A673 (cell line): Measurements from ENCODE around the gene PASK.

Experiments used
- CTCF ChIP-seq: fragments of 300-800, 200-600 bp; sonication (generic); conservative IDR thresholded peaks from 2 replicates; pipeline ENCODE4 v1.5.1; 2017; ENCODE audit warnings: low read depth, mild to moderate bottlenecking, antibody characterized with exemption, low read length, moderate library complexity, mixed read lengths
- EZH2 ChIP-seq: fragments of 200-600 bp; sonication (generic); IDR thresholded peaks from 2 replicates; pipeline ENCODE4 v1.6.1; 2017; ENCODE audit warnings: borderline replicate concordance, low read depth, mild to moderate bottlenecking, mixed read lengths, antibody characterized with exemption, low read length; ENCODE audit not compliant: poor library complexity, severe bottlenecking

- TF ChIP-seq EZH2 (no peak), CTCF (no peak)
Measured at GRCh38 chr2:241129086-241129871, 20.0 kb downstream of the PASK start.
